ENCODE data around the gene SPSB1. TPM values are rescaled to one million over a fixed set of nuclear protein-coding genes. Genes with fewer than 3 reads are reported as not detected.
A peak's percentile ranks its signal among the peaks of the same experiment; 100 is the strongest.

SPSB1 gene
- total RNA-seq, 4 donors from 2014 or later: 33.5 to 111 (median 76.3) TPM

DNA sequence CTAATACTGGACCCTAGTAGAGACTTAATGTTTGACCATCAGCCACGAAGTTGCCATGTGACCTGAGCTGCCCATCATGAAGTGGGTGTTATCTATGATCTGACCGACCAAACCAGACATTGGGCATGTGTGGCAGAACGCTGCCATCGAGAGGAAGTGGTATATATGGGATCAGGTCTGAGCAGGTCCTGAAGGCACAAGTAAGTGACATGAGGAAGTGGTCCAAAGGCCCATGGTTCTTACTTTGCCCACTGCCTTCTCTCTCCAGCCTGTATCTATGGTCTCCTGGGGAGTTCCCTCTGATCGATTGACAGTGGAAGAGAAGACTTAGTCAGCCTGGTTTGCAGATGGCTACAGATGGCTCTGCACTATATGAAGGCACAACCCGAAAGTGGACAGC is 7.9 kb downstream of the SPSB1 start:
- TF ChIP-seq CTCF (IDR thresholded peaks at IDR 0.05): no peak
- no peak for DNase-seq (ENCODE audit: low spot score)
- ATAC-seq (ENCODE audit: low FRiP score): no peak

GRCh38 chr1:9302745-9303524 is 10.2 kb downstream of the SPSB1 start:
- no peak for DNase-seq (ENCODE audit: low spot score)
- TF ChIP-seq CTCF (IDR thresholded peaks at IDR 0.05): no peak
- peak; percentile 62 for ATAC-seq (ENCODE audit: low FRiP score)

GRCh38 chr1:9303916-9304315 is 11.2 kb downstream of the SPSB1 start:
- ATAC-seq (ENCODE audit: low FRiP score) (no peak), DNase-seq (ENCODE audit: low spot score) (no peak)
- no peak for TF ChIP-seq CTCF (IDR thresholded peaks at IDR 0.05)

DNA sequence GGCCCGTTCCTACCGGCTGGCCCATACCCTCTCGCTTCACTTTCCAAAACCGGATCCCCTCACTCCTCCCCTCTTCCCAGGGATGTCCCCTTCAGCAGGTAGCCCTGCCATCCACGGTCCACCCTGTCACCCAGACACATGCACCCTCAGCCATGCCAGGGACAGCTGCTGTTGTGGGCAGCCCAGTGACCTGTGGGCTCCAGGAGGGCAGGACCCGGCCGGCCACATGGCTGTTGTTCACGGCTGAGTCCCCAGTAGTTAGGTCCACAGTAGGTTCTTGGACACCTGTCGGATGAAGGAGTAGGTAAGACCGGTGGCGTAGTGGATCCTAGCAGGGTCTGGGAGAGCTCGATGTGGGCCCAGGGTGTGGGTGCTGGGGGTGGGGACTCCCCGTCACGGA is 12.5 kb downstream of the SPSB1 start:
- TF ChIP-seq CTCF (IDR thresholded peaks at IDR 0.05): no peak
- DNase-seq (ENCODE audit: low spot score) (no peak), ATAC-seq (ENCODE audit: low FRiP score) (no peak)

DNA sequence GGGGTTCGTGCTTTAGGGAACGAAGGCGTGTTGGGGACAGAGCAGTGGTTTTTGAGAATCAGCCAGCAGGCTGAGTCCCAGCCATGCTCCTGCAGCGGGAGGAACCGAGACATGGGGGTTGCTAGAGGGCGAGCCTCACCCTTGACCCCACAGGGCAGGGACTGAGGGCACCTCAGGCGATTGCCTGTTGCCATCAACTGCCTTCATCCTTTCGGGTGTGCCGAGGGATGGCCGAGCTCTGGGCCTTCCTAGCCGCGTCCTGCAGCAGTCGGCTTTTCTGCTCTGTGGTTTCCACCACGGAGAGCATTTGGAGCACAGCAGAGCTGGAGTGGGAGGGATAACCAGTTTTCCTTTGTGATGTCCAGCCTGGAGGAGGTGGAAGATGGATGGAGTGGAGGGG is 13.3 kb downstream of the SPSB1 start:
- TF ChIP-seq CTCF (IDR thresholded peaks at IDR 0.05): no peak
- DNase-seq (ENCODE audit: low spot score): no peak
- ATAC-seq (ENCODE audit: low FRiP score): no peak

GRCh38 chr1:9307303-9307702 is 14.6 kb downstream of the SPSB1 start:
- TF ChIP-seq CTCF (IDR thresholded peaks at IDR 0.05): no peak
- no peak for DNase-seq (ENCODE audit: low spot score)
- ATAC-seq (ENCODE audit: low FRiP score): no peak

- ATAC-seq (ENCODE audit: low FRiP score) (no peak), DNase-seq (ENCODE audit: low spot score) (no peak)
- TF ChIP-seq CTCF (IDR thresholded peaks at IDR 0.05): no peak
These were observed 15.6 kb downstream of the SPSB1 start for GRCh38 chr1:9308236-9308785.

Measured in omental fat pad (tissue), 4 donors.